Common myeloid progenitor, CD34-positive (primary cell): Measurements from ENCODE around the gene RMI2.
A peak's percentile ranks its signal among the peaks of the same experiment; 100 is the strongest.

ENCODE experiments used
- CTCF ChIA-PET: fragments of 350-600 bp; sonication (Branson Sonifier 250); formaldehyde crosslinking; loops from one replicate; lab custom pipeline; 2021; ENCODE audit warnings: antibody characterized with exemption; lab: Charles Lee
- POLR2A ChIA-PET: fragments of 350-600 bp; sonication (Branson Sonifier 250); formaldehyde crosslinking; loops from one replicate; lab custom pipeline; 2021; ENCODE audit warnings: antibody characterized with exemption; lab: Charles Lee
- DNase-seq, 3 donors: peaks; one replicate each; pipeline versions ENCODE4 v3.0.0 to v3.0.0-alpha.2; 2013
- H3K27ac ChIP-seq, 2 experiments: 1 replicate in 1 of 2; 2 replicates in 1 of 2; pipeline ENCODE4 v1.7.0; 2013; ENCODE audit warnings: inconsistent platforms in 2 of 2, low read length in 2 of 2, mild to moderate bottlenecking in 2 of 2, low read depth in 1 of 2, moderate library complexity in 1 of 2; ENCODE audit not compliant: severe bottlenecking in 2 of 2, insufficient read depth in 1 of 2, poor library complexity in 1 of 2
- H3K27me3 ChIP-seq, 5 experiments: replicated peaks in 2 of 5; 1 replicate in 3 of 5; 2 replicates in 2 of 5; pipeline versions ENCODE4 v1.6.1 to v1.7.0; 2013; ENCODE audit warnings: low read length in 4 of 5, mild to moderate bottlenecking in 2 of 5, moderate library complexity in 2 of 5, inconsistent platforms in 1 of 5; ENCODE audit not compliant: insufficient read depth in 5 of 5, control insufficient read depth in 4 of 5
- H3K36me3 ChIP-seq, 4 experiments: 1 replicate in 2 of 4; 2 replicates in 2 of 4; pipeline versions ENCODE4 v1.6.1 to v1.7.0; 2013; ENCODE audit warnings: low read length in 3 of 4, control low read depth in 1 of 4, mild to moderate bottlenecking in 1 of 4; ENCODE audit not compliant: control insufficient read depth in 4 of 4, insufficient read depth in 4 of 4
- H3K4me1 ChIP-seq, 4 experiments: 1 replicate in 3 of 4; 2 replicates in 1 of 4; pipeline versions ENCODE4 v1.6.1 to v1.7.1; 2013; ENCODE audit warnings: low read length in 3 of 4, mild to moderate bottlenecking in 3 of 4, control low read depth in 1 of 4, inconsistent platforms in 1 of 4, moderate library complexity in 1 of 4; ENCODE audit not compliant: control insufficient read depth in 4 of 4, insufficient read depth in 4 of 4; ENCODE audit errors: control extremely low read depth in 1 of 4
- H3K4me3 ChIP-seq, 7 experiments: 1 replicate in 4 of 7; 2 replicates in 3 of 7; pipeline versions ENCODE4 v1.5.1 to v1.7.0; 2013; ENCODE audit warnings: mild to moderate bottlenecking in 7 of 7, low read length in 6 of 7, moderate library complexity in 6 of 7, inconsistent platforms in 2 of 7, low read depth in 2 of 7, control low read depth in 1 of 7; ENCODE audit not compliant: insufficient read depth in 4 of 7, control insufficient read depth in 1 of 7; ENCODE audit errors: extremely low read depth in 1 of 7
- H3K9me3 ChIP-seq, 5 experiments: 1 replicate in 4 of 5; 2 replicates in 1 of 5; pipeline versions ENCODE4 v1.6.1 to v1.7.1; 2013; ENCODE audit warnings: low read length in 4 of 5, mild to moderate bottlenecking in 2 of 5, inconsistent platforms in 1 of 5, low read depth in 1 of 5, moderate library complexity in 1 of 5; ENCODE audit not compliant: control insufficient read depth in 4 of 5, insufficient read depth in 2 of 5; ENCODE audit errors: control extremely low read depth in 1 of 5
- WGBS: methylation state at CpG from one replicate; pipeline ENCODE4 v1.1.5; 2013; ENCODE audit not compliant: insufficient coverage; 5-methylcytosine and 5-hydroxymethylcytosine counted together

Gene RMI2

GRCh38 chr16:11394593-11394960 is 49.3 kb downstream of the RMI2 start:
- WGBS: 90% methylated on average over 3 of the region's 3 CpGs
- POLR2A ChIA-PET: no interaction called here

GRCh38 chr16:11395008-11395948 is 50.0 kb downstream of the RMI2 start:
- Histone ChIP-seq H3K27ac (no peak overlapping the region), H3K4me1 (no peaks in the 10 kb centered on the region), H3K4me3 (no peak overlapping the region), H3K9me3 (no peaks in the 10 kb centered on the region), H3K36me3 (no peaks in the 10 kb centered on the region), H3K27me3 (no peaks in the 10 kb centered on the region)
- CTCF ChIA-PET: interaction anchor here (0.6 to 8.8 kb wide), 21 partner anchors 9 to 446 kb away, joined by 3 to 60 read pairs (median 4); no protein-coding TSS in a partner anchor
- 87% methylated on average over 16 of the region's 22 CpGs for WGBS
- no peak for DNase-seq
- POLR2A ChIA-PET: no interaction called here

More at GRCh38 chr16:11394593-11394960, 49.3 kb downstream of the RMI2 start:
- CTCF ChIA-PET: interaction anchor here (0.6 to 8.8 kb wide), 4 partner anchors 8 to 431 kb away, joined by 3 to 60 read pairs (median 22); no protein-coding TSS in a partner anchor
- no peak for DNase-seq
- Histone ChIP-seq H3K27me3 (no peaks in the 10 kb centered on the region), H3K4me3 (no peak overlapping the region), H3K27ac (no peak overlapping the region), H3K4me1 (no peaks in the 10 kb centered on the region), H3K36me3 (no peaks in the 10 kb centered on the region), H3K9me3 (no peaks in the 10 kb centered on the region)

GRCh38 chr16:11395949-11396240 is 50.6 kb downstream of the RMI2 start:
- POLR2A ChIA-PET: no interaction called here
- no peaks in the 10 kb centered on the region for H3K9me3 ChIP-seq
- WGBS: 27% methylated on average over 2 of the region's 3 CpGs
- no peak overlapping the region for H3K27ac ChIP-seq
- no peak for DNase-seq
- CTCF ChIA-PET: interaction anchor here (0.7 to 8.8 kb wide), 19 partner anchors 10 to 445 kb away, joined by 3 to 60 read pairs (median 5); no protein-coding TSS in a partner anchor
- H3K36me3 ChIP-seq: no peaks in the 10 kb centered on the region
- no peaks in the 10 kb centered on the region for H3K27me3 ChIP-seq
- H3K4me1 ChIP-seq: no peaks in the 10 kb centered on the region
- no peak overlapping the region for H3K4me3 ChIP-seq

- ChIA-PET CTCF (interaction anchor here (0.7 to 8.8 kb wide), 24 partner anchors 10 to 671 kb away, joined by 3 to 60 read pairs (median 4); no protein-coding TSS in a partner anchor), POLR2A (no interaction called here)
- no peaks in the 10 kb centered on the region for H3K27me3 ChIP-seq
- WGBS: 39% methylated on average over 19 of the region's 24 CpGs
- H3K4me1 ChIP-seq: no peaks in the 10 kb centered on the region
- DNase-seq: peak; percentile 41 to 53 (median 52)
- no peak overlapping the region for H3K4me3 ChIP-seq
- H3K27ac ChIP-seq: no peak overlapping the region
- H3K36me3 ChIP-seq: no peaks in the 10 kb centered on the region
- H3K9me3 ChIP-seq: no peaks in the 10 kb centered on the region
Measured at GRCh38 chr16:11396241-11397048, 51.2 kb downstream of the RMI2 start.

- no peak overlapping the region for H3K27ac ChIP-seq
- H3K9me3 ChIP-seq: no peaks in the 10 kb centered on the region
- no peak for DNase-seq
- ChIA-PET CTCF (interaction anchor here (0.6 to 8.8 kb wide), 10 partner anchors 9 to 447 kb away, joined by 3 to 60 read pairs (median 3); no protein-coding TSS in a partner anchor), POLR2A (no interaction called here)
- no peaks in the 10 kb centered on the region for H3K4me1 ChIP-seq
- H3K27me3 ChIP-seq: no peaks in the 10 kb centered on the region
- H3K4me3 ChIP-seq: no peak overlapping the region
- H3K36me3 ChIP-seq: no peaks in the 10 kb centered on the region
- WGBS: 99% methylated on average over 9 of the region's 10 CpGs
Measured at GRCh38 chr16:11398136-11398535, 52.9 kb downstream of the RMI2 start.

DNA sequence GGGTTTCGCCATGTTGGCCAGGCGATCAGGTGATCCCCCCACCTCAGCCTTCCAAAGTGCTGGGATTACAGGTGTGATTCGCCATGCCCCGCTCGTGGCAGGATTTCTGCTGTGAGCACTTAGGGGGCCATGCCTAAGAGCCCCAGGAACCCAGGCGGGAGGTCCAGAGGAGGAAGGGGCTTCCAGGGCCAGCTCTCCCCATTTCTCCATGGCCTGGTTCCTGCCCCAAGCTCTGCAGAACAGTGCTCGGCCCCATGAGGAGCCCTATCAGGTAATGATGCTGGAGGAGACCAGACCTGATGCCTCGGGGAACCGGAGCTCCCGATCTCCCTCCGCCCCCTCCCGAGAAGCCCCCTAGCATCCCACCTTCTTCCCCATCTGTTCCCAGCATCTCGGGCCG is 53.6 kb downstream of the RMI2 start:
- no peak for DNase-seq
- CTCF ChIA-PET: interaction anchor here (0.6 to 8.8 kb wide), 13 partner anchors 8 to 447 kb away, joined by 3 to 60 read pairs (median 3); no protein-coding TSS in a partner anchor
- POLR2A ChIA-PET: no interaction called here
- no peaks in the 10 kb centered on the region for H3K27me3 ChIP-seq
- no peak overlapping the region for H3K27ac ChIP-seq
- no peak overlapping the region for H3K4me3 ChIP-seq
- H3K4me1 ChIP-seq: no peaks in the 10 kb centered on the region
- no peaks in the 10 kb centered on the region for H3K9me3 ChIP-seq
- WGBS: 98% methylated on average over 13 of the region's 14 CpGs
- no peaks in the 10 kb centered on the region for H3K36me3 ChIP-seq
